ENCODE results near the gene TMEM132D. TPM values are rescaled to one million over a fixed set of nuclear protein-coding genes. Genes with fewer than 3 reads are reported as not detected.

TMEM132D gene
- total RNA-seq, 1 donor from 2014 or later, result 1.1 TPM

GRCh38 chr12:129409281-129409680 lies 494.5 kb downstream of the TMEM132D start:
- Mint-ChIP-seq H3K4me3 (no peak overlapping the region), H3K9me3 (no peaks in the 10 kb centered on the region)
- no peak overlapping the region for H3K27ac ChIP-seq

GRCh38 chr12:129404556-129404955 lies 499.3 kb downstream of the TMEM132D start:
- no peaks in the 10 kb centered on the region for H4K20me1 ChIP-seq (ENCODE audit: low read depth)
- peaks cover 19% of the 10 kb centered on the region for H3K4me1 Mint-ChIP-seq
- no peak overlapping the region for H3K27ac ChIP-seq
- H3K4me3 ChIP-seq, result no peak overlapping the region
- no peak overlapping the region for H2AFZ ChIP-seq (replicated peaks)
- H3K4me2 ChIP-seq, result no peak overlapping the region
- H3K27me3 ChIP-seq, result no peaks in the 10 kb centered on the region
- H3K9ac ChIP-seq, result no peak overlapping the region
- TF ChIP-seq EZH2phosphoT487 (IDR thresholded peaks at IDR 0.05) (no peak), EZH2 (IDR thresholded peaks at IDR 0.05) (no peak), CTCF (IDR thresholded peaks at IDR 0.05) (no peak)
- no peak for DNase-seq (ENCODE audit: low spot score)
- no peaks in the 10 kb centered on the region for H3K36me3 ChIP-seq
- no peak overlapping the region for H3K4me3 Mint-ChIP-seq
- peaks cover 4% of the 10 kb centered on the region for H3K9me3 Mint-ChIP-seq
- H3K36me3 Mint-ChIP-seq, result peaks cover 6% of the 10 kb centered on the region
- H3K27me3 Mint-ChIP-seq (ENCODE audit: insufficient read depth, low read depth), result peaks cover 4% of the 10 kb centered on the region
- H3K79me2 ChIP-seq (ENCODE audit: low read depth), result no peaks in the 10 kb centered on the region
- H3K4me1 ChIP-seq, result no peaks in the 10 kb centered on the region
- H3K9me3 ChIP-seq (ENCODE audit: low read depth), result no peaks in the 10 kb centered on the region
- no peak overlapping the region for H3K27ac Mint-ChIP-seq
- no peaks in the 10 kb centered on the region for H3F3A ChIP-seq (ENCODE audit: low read depth)

More at GRCh38 chr12:129409281-129409680, 494.5 kb downstream of the TMEM132D start:
- Histone ChIP-seq H4K20me1 (ENCODE audit: low read depth) (no peaks in the 10 kb centered on the region), H3K27me3 (no peaks in the 10 kb centered on the region), H2AFZ (replicated peaks) (no peak overlapping the region), H3K9ac (no peak overlapping the region), H3K36me3 (no peaks in the 10 kb centered on the region), H3K4me2 (no peak overlapping the region), H3K79me2 (ENCODE audit: low read depth) (no peaks in the 10 kb centered on the region), H3K4me3 (no peak overlapping the region), H3F3A (ENCODE audit: low read depth) (no peaks in the 10 kb centered on the region), H3K4me1 (no peaks in the 10 kb centered on the region), H3K9me3 (ENCODE audit: low read depth) (no peaks in the 10 kb centered on the region)
- H3K4me1 Mint-ChIP-seq, result peaks cover 5% of the 10 kb centered on the region
- no peak overlapping the region for H3K27ac Mint-ChIP-seq
- peaks cover 4% of the 10 kb centered on the region for H3K27me3 Mint-ChIP-seq (ENCODE audit: insufficient read depth, low read depth)
- peaks cover 2% of the 10 kb centered on the region for H3K36me3 Mint-ChIP-seq
- DNase-seq (ENCODE audit: low spot score), result no peak
- no peak for TF ChIP-seq CTCF (IDR thresholded peaks at IDR 0.05)

- no peaks in the 10 kb centered on the region for H3F3A ChIP-seq (ENCODE audit: low read depth)
- H3K27me3 ChIP-seq, result no peaks in the 10 kb centered on the region
- no peak overlapping the region for H3K9ac ChIP-seq
- no peak overlapping the region for H3K27ac Mint-ChIP-seq
- no peak overlapping the region for H3K4me3 ChIP-seq
- TF ChIP-seq CTCF (IDR thresholded peaks at IDR 0.05) (no peak), EZH2 (IDR thresholded peaks at IDR 0.05) (no peak), EZH2phosphoT487 (IDR thresholded peaks at IDR 0.05) (no peak)
- no peak overlapping the region for H3K27ac ChIP-seq
- peaks cover 19% of the 10 kb centered on the region for H3K4me1 Mint-ChIP-seq
- no peak overlapping the region for H3K4me3 Mint-ChIP-seq
- H3K9me3 Mint-ChIP-seq, result peaks cover 9% of the 10 kb centered on the region
- H3K4me1 ChIP-seq, result no peaks in the 10 kb centered on the region
- no peaks in the 10 kb centered on the region for H3K36me3 ChIP-seq
- H3K79me2 ChIP-seq (ENCODE audit: low read depth), result no peaks in the 10 kb centered on the region
- no peak overlapping the region for H3K4me2 ChIP-seq
- H4K20me1 ChIP-seq (ENCODE audit: low read depth), result no peaks in the 10 kb centered on the region
- no peak for DNase-seq (ENCODE audit: low spot score)
- H2AFZ ChIP-seq (replicated peaks), result no peak overlapping the region
- H3K27me3 Mint-ChIP-seq (ENCODE audit: insufficient read depth, low read depth), result peaks cover 2% of the 10 kb centered on the region
- no peaks in the 10 kb centered on the region for H3K9me3 ChIP-seq (ENCODE audit: low read depth)
- H3K36me3 Mint-ChIP-seq, result peaks cover 10% of the 10 kb centered on the region
Observed at GRCh38 chr12:129401572-129401971, 502.3 kb downstream of the TMEM132D start.
